LoVo (cell line): ENCODE results near the gene GTF2A1L.
A peak's percentile ranks its signal among the peaks of the same experiment; 100 is the strongest.

ENCODE experiments used
- DNase-seq: peaks from one replicate; pipeline ENCODE4 v3.0.0-alpha.2; 2016; ENCODE audit warnings: low spot score

GTF2A1L gene

DNA sequence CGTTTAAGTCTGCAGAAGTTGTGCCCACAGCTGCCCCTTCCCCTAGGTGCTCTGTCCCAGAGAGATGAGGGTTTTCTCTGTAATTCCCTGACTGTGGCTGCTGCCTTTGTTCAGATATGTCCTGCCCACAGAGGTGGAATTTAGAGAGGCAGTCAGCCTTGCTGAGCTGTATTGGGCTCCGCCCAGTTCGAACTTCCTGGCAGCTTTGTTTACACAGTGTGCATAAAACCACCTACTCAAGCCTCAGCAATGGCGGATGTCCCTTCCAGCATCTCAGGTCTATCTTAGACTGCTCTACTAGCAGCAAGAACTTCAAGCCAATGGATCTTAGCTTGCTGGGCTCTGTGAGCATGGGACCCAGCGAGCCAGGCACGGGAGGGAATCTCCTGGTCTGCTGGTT, 89.8 kb downstream of the GTF2A1L start:
- peak; percentile 3 for DNase-seq

DNA sequence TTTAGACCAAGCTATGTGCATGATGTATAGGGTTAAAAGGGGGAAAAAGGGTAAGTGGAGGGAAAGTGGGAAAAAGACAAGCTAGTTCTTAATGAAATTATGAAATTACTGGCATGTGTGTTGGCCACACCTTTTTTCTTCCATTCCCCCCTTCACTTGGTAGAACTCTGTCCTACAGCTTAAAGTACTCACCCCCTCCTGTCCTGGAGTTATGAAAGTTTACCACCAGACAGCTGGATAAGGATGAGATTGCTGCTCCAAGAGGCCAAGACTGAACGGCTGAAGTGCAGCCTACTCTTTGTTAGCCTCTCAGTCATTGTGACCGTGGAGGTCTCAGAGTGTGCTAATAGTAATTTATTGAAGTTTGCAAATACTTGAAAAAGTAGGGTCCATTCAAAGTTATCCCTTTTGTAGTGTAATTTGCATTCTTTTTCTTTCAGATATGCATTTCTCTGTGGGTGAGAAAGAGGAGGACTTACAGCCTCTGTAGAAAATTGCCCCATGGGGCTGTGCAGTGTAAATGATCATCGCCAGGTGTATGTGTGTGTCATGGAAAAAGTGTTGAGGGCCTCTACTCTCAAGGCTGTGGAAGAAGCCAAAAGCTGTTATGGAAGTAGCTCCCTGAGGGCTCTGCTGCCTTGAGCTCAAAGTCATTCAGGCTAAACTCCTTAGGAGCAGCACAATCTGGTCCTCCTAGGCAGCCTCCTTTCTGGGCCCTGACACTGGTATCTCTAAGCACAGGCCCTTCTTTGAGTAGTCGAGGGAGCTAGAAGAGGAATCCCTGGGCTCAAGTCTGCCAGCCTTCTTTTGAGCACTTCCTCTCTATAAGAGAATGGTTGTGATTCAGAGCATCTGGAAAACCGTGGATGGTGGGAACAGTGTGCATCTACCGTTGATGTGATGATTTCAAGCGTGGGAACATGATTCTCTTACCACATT, 91.7 kb downstream of the GTF2A1L start:
- no peak for DNase-seq

DNA sequence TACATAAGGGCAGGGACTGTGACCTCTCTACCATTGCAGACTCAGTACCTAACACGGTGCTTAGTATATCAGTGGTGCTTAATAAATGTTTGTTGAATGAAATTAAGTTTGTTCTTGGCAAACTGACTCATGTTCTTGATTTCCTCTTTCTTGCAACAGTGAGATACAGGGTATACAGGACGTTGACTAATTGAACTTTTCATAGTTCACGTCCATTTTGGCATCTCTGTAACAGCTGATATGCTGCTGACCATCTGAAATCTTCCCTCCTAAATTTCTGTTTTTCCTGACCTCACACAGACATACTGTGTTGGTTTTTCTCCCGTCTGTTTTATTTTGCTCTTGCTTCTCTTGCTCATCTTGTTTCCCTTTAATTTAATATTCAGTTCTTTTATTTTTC, 93.7 kb downstream of the GTF2A1L start:
- no peak for DNase-seq

DNA sequence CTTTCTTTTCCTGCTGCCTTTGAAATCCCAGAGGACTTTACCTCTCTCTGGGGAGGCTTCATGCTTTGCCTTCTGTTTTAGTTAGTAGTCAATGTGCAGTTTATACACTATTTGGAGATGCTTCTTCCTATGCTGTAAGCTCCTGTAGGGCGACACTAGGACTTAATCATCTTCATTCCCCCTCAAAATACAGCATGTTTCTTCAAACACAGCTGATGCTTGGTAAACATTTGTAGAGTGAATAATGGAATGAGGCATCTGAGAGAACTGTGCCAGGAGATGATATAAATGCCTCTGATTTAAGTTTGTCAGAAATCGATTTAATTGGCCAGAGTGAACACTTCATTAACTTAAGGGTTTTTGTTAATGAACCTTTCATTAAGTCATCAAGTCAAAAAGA, 94.5 kb downstream of the GTF2A1L start:
- no peak for DNase-seq

DNA sequence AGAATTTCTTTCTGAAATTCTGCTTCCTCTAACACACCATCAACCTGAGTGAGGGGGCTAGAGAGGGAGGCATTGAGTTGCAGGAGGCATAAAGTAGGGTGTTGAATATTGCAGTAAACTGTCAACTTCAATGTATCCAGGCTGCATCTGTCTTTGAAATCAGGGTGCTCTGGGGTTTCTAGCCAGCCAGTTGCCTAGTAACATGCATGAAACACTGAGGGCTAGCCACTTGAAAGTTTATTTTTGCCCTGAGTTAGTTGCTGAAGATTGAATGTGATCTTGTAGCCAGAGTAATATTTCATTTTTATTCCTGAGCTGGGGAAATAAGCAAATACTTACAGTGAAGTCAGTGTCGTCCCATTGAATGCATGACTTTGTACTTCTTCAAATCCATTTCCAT, 96.0 kb downstream of the GTF2A1L start:
- no peak for DNase-seq

DNA sequence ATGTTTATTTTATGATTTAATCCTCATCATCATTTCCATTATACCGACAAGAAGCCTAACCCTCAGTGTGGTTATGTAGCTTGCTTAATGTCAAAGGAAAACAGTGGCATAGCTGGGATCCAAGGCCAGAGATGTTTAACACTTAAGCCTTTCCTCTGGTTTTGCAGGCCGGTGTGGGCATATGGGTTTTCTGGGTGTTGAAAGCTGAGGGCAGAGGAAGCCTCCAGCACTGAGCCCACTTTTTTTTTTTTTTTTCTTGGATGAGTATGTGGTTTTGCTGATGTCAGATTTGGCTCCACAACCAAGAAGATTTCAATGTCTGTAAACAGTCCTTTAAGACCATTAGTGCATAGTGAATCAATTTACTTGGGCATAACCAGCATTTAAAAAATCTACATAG, 96.6 kb downstream of the GTF2A1L start:
- no peak for DNase-seq

DNA sequence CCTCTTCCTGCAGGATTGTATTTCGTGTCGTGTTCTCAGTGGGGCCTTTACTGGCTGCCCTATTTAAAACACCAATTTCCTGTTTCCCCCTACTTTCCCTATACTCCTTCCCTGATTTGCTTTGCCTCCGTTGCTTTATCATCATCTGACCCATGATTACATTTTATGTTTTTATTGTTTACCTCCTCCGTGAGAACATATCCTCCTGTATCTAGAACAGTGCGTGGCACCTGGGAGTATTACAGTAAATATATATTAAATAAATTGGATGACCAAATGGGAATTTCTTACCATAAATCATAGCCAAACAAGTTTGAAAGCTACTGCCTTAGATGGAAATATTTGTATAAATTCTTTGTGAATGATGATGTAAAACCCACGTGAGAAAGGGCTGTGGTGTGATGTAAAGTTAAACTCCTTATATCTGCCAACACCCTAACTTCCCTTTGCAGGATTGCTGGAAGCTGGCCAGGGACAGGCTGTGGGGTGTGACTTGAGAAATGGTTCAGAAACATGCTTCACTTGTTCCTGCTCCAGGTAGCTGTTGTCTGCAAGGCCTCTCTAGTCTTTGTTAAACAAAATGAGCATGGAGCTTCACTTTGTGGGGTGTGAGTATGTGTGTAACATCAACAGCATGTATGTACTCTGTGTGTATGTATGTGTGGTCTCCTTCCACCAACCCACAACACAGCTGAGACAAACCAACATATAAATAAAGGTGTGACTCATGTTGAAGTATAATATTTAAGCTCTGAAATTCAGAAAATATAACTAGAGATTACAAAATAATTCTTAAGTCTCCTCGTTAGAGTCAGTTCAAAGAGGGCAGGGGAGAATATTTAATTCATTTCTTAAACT, 97.6 kb downstream of the GTF2A1L start:
- no peak for DNase-seq

DNA sequence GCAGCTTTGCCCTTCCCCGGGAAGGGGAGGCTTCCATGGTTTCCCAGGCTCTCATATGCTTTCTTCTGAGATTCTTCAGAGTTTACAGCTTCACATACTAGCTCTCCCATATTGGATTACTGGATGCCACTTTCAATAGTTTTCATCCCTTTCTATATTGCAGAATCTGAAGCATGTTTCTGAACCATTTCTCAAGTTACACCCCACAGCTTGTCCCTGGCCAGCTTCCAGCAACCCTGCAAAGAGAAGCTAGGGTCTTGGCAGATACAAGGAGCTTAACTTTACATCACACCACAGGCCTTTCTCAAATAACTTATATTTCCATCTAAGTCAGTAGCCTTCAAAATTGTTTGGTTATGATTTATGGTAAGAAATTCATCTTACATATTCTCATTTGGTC, 98.3 kb downstream of the GTF2A1L start:
- DNase-seq: no peak

DNA sequence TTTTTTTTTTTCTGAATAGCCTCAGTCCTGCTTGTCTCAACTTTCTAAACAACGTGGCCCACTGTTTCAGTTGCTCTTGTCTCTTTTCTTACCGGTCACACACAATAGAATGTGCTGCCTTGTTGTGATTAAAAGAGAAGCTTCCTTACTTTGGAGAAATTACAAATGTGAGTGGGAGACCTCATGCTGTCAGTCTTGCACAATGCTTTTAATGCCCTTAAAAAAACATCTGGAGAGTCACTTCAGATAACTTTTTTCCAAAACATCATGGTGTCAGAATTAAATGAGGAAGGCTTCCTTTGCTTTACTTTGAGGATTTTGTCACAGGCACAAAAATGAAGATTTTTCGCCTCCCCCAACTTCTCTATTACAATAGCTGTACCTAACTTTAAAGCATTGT, 100.2 kb downstream of the GTF2A1L start:
- no peak for DNase-seq

DNA sequence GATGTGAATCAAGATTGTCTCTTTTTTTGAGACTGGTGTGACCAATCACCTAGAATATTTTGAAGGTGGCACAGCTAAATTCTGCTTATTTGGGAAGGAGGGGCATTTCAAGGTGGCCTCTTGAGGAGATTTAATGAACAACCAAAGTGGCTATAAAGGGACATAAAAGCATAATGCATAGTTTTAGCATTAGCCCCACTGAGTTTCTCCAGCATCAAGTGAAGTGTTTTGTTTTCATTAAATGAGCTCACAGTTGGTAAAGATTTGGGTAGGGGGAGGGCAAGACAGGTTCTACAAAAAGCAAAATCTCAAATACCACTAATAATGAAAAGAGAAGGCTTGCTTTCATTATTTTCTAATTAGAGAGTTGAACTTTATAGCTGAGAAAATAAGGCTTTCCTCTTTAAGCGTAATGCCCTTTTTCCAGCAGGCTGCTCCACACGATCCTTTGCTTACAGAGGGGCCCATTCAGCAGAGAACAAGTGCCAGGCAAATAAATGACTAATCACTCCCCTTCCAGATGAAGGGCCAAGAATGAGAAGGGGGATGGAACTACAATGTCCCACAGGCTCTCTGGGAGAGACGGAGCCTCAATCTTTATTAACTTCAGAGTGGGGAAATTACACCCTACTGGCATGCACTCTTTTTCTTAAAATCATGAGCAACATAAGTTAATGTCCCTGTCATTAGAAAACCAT, 102.0 kb downstream of the GTF2A1L start:
- DNase-seq: no peak

DNA sequence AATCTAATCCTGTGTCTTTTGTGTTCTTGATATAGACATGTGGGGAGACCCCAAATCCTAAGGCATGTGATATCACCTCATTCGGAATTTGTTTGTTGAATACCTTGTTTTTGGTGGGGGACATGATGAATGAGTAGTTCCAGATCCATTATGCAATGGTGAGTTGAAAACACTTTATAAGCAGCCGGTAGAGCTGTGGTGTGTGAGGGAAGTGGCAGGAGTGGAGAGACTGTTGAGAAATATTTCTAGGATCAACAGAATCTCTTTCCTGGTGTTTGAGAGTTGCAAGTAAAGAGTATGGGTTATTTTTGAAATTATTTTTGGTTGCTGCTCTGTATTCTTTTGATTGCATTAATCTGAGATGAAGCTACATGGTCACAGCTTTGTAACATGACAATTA, 103.5 kb downstream of the GTF2A1L start:
- DNase-seq: no peak

DNA sequence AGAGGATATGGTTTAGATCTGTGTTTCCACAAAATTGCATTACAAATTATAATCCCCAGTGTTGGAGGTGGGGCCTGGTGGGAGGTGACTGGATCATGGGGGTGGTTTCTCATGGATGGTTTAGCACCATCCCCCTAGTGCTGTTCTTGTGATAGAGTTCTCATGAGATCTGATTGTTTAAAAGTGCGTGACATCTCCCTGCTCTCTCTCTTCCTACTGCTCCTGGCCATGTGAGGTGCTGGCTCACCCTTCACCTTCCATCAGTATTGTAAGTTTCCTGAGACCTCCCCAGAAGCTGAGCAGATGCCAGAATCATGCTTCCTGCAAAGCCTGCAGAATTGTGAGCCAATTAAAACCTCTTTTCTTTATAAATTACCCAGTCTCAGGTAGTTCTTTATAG, 104.7 kb downstream of the GTF2A1L start:
- DNase-seq: no peak

DNA sequence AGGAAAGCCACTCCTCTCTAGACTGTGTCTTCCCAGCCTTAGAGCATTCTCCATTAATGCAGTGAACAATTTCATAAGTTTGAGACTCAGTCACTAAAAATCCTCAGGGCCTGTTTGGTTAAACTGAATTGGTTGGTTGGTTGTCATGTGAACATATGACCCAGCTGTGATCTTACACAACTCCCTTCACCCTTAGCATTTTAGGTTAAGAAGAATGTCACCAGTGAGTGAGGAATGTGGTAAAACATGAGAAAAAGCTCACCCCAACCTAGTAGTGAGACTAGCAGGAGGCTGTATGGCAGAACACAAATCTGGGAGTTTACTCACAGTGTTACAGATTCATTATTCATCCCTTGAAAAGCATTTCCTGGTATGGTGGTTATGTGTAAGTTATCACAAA, 105.5 kb downstream of the GTF2A1L start:
- no peak for DNase-seq

DNA sequence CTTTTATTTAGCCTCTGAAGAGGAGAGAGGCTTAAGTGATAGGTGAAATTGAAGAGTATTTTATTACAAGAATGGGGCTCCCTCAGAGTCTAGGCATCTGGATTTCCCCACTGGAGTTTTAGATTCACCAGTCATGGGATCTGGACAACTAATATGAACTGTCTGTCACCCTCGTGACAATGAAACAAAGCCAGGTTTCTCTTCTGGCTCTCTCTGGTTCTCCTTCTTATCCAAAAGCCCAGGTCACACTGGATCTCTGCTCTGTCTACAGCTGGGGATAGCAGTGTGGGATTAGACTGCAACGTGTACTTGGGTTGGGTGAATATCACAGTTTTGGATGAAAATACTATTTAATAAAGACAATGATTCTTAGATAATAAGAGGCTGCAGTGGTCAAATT, 106.6 kb downstream of the GTF2A1L start:
- no peak for DNase-seq

DNA sequence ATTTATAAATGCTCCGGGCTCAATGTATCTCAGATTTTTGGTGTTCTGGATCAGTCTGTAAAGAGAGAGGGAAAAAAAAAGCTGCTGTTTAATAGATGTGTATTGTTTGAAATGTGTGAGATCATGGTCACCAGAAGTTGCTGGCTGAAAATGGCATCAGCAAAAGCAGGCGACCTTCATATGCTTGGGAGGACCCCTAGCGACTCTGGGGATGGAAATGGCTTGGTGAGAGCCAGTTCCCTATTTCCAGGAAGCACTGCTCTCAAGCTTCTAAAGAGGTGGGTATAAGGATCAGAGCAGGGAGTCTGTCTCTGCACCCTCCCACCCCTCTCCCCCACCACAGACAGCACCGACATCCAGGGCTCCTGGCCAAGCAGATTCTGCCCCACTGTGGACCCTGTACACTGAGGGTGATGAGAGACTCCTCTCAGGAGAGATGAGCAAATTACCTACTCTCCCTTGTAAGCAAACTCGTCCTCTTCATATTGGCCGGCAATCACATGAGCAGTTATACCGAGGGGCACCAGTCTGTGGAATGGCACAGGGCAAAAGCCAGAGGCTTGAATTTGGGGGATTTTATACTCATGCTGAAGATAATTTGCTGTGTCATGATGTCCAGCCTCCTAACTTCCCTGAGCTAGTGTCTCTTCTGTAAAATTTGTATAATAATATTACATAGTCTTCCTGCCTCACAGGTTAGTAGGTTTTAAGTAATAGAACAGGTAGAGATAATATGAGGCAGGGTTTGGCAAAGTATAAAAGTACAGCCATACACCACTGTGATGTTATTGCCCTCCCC, 108.2 kb downstream of the GTF2A1L start:
- no peak for DNase-seq

DNA sequence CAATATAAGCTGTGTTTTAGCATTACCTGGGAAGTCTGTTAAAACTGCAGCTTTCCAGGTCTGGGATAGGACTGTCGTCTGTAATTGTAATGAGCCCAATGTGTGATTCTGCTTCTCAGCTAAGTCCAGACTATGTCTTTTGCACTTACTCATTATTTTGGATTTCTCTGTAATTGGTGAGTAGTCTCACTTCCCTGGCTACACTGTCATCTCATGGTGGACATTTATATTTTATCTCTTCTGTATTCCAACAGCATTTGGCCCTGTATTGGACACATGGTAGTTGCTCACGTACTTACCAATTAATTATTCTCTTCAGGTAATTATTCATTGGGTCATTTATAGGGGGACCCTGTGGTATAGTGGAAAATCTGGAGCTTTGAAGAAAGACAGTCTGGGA, 109.9 kb downstream of the GTF2A1L start:
- no peak for DNase-seq

DNA sequence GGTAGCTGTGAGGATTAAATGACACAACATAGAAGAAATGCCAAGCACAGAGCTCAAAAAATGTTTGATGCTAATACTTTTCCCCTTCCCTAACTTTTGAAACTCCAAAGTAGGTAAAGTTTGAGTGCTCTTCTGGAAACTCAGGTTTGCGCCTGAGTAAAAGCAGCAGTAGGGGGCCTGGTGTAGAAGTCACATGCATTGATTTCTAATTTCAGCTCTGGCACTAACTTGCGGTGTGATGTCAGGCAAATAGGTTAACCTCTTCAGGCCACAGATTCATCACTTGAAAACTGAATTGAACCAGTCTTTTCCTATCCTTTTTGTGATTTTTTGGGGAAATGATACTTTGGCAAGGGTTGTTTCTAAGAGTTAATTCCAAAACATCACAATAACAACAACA, 110.6 kb downstream of the GTF2A1L start:
- no peak for DNase-seq

DNA sequence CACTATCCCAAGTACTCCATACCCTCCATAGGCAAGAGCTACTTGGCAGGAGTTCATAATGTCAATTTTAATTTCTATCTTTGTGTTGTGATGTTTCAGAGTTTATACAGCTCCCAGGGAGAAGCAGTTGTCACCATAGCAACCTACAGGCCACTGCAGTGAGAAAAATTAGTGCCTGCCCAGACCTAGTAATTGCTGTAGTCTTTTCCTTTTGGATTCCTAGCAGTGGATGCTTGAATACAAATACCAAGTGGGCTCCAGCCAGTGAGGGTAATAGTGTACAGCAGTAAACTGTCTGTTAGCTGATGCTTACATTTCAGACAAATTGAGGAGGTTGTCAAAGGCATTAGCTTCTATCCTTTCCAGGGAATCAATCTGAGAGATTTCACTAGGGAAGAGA, 111.2 kb downstream of the GTF2A1L start:
- no peak for DNase-seq
